ENCODE data around the gene LMCD1.
"Not testable (repeated sequence)": the region's sequence is repeated elsewhere in the genome, so short reads cannot be mapped to it uniquely, and the experiment has no call there.

Gene LMCD1

DNA sequence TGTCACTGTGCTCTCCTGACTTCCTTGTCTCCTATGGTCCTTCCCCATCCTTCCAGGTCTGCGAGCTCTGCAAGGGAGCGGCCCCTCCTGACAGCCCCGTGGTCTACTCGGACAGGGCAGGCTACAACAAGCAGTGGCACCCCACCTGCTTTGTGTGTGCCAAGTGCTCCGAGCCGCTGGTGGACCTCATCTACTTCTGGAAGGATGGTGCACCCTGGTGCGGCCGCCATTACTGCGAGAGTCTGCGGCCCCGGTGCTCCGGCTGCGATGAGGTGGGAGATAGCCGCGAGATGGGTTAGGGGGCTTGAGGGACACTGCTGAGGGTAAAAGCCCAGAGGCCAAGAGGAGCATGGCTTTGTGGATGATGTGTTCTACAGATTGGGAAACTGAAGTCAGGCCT, 63.8 kb downstream of the LMCD1 start:
- no peak for DNase-seq

DNA sequence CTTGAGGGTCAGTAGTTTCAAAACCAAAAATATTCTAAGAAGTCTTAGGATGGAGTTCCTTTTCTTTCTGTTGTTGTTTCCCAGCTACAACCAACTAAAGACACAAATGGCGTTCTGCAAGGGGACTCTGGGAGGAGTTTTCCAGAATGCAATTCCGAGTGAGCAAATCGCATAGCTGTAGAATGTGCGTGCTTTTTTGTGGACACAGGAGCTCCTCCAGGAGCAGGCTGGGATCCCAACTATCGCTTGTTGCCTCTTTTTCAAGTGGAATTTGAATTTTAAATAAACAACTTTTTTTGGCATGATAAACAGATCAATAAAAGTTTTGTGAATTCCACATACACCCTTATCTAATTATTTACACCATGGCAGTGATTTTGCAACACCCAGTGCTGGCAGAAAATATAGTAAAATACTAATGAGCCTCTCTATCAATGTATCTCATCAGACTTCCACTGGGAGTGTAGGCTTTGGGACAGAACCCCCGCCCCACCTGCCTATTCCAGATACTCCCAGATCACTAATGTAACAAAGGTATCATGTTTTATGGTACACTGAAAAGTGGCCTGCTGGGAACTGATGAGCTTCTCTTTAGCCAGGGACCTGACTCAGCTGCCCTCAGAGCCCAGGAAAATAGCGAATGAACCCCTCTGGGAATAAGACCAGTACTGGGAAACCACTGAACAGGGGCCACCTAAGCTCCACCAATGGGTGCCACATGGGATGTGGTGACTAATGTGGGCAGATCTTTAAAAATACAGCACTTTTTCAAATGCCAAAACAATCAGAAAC, 66.4 kb downstream of the LMCD1 start:
- DNase-seq = no peak

DNA sequence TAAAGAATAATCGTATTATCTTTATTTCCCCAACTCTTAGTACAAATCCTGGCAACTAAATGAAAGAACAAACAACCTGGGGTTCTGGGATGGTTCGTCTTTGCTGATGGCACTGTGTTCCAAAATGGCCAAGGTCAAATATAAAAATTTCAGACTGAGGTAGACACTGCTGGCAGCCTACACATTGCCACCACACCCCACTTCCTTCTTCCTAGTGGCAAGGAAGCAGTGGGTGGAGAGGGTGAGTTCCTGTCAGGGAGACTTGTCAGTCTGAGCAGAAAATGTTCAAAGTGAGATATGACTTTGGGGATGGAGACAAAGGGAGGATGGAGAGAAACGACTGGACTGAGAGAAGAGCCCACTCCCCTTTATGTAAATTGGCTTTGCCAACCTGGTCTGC, 69.6 kb downstream of the LMCD1 start:
- DNase-seq = no peak

DNA sequence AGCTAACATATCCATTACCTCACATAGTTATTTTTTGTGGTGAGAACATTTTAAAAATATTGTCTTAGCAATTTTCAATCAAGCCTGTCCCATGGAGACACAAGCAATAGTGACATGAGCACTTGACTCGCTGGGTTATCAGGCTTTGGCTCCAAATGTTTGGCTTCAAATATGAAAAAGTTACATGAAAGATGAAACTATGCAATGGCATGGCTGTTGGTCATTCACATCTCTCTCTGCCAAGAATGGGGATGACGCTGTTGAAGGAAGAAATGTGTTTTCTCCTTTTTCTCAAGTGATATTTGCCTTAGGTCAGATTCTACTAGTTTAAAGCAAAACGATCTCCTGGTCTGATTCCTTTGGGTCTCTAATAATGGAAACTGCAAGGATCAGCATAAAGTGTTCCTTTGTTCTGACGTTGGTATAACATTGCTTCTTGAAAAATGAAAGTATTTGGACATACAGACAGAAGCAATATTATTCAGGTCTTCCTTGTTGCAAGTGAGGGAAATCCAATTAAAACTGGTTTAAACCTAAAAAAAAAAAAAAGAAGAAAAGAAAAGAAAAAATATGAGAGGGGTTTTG, 71.8 kb downstream of the LMCD1 start:
- no peak for DNase-seq

DNA sequence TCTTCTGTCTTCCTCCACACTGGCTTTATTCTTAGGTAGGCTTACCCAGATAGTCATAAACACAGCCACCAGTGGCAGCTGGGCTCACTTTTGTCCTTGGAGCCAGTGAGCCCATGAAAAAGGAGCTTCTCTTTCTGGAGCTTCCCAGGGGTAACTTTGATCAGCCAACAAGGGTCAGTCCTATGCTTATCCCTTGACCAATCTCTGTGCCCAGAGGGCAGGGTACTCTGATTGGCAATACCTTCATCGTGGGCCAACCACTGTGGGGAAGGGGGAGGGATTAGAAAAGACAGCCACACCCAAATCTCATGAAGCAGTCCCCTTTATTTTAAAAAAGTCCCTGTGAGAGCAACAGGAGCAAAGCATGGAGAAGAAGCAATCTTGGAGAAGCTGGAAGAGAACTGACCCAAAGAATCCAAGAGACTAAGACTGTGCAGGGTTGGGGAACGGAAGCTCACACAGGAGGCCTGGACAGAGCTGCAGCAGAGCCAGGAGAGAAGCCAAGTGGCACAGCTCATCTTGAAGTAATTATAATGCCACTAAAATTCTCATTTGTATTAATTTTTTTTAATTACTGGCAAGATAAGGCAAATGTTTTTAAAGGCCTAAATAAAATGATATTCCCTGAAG, 72.5 kb downstream of the LMCD1 start:
- DNase-seq = no peak

DNA sequence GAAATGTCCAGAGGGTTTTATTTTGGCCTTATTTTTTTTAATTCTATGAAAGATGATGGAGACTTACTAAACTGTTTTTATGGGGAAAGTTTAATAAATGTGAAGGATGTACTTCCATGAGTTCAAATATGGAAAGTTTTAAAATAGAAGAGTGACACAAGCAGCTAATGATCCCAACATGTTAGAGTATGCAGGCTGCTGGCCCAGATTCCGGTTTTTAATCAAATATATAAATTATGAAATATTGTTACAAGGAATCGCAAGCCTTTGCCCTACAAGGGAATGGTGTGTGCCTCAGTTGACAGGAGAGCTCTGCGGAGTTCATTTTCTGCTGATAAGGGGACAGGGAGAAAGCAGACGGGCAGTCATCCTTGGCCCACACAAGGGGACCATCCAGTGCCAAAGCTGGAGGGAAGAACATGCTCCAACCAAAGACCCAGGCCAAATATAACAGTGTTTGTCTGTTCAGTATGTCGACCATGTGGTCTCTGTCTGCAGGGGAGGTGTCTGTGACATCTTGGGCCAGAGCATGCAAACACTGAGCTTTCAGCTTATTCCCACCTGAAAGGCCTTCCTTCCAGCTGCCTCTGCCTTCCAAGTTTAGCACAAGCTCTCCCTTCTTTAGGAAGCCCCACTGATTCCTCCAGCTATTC, 73.2 kb downstream of the LMCD1 start:
- no peak for DNase-seq

DNA sequence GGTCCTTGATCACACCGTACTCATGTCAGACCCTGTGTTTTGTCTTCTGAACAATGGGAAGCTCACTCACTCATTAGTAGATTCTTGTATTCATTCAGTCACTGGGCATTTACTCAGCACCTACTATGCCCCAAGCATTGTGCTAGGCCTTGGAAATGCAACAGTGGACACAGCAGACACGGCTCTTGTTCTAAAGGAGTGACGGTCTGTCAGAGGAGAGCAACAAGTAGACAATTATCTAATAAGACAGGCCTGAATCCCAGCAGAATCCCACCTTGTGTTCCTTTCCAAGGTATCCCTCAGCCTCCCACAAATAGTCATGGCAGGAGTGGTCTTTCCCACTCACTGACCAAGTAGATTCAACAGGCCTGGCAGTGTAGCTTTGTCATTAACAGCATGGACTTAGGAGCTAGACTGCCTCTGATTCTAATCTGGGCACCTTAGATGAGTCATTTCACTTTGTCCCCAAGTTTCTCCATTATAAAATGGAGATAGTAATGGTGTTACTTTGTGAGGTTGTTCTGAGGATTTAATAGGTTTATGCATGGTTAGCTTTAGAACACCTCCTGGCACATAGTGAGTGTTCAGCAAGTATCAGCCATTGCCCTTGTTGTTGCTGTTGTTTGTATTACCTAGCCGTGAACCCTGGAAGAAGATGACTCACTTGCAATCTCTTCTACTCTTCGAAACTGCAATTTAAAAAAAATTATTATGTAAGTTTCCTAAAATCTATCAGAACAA, 73.9 kb downstream of the LMCD1 start:
- DNase-seq = no peak

DNA sequence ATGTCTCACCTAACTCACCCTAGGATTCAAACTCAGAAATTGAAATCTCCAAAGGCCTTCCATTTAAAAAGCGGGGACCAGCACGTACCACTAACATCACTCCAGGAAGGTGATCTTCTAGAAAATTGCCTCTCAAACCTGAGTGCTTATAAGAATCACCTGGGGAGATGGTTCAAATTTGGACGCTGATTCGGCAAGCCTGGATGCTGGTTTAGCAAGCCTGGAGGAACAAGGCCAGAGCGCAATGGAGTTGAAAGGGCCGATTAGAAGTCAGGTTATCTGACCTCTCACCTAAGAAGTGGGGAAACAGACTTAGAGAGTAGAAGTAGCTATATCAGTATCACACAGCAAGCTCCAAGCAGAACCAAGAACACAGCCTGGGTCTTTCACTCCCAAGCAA, 74.8 kb downstream of the LMCD1 start:
- no peak for DNase-seq

DNA sequence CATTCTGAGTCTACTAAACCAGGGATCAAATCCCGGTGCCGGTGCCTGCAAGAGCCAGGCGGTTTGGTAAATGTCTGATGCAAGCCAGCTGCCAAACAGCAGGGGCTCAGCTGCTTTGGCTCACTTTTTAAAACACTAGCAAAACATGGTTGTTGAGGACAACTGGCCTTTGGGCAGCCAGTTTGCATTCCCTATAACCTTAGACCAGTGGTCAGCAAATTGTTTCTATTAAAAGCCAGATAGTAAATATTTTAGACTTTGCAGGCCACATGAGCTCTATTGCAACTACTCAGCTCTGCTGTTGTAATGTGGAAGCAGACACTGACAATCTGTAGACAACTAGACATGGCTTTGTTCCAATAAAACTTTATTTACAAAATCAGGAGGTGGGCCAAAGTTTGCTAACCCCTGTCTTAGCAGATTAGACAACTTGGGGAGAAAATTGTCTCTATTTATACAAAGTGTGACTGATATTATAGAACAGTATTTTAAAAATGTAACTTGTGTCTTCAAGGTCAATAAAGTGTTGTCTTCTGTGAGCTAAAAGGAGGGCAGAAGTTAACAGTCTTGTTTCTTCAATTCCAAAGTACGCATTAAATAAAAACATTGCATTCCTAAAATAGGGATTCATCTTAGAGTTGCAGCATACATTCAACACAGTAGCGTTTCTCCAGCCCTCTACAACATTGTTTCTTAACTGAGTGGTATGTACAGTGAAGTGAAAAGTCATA, 75.4 kb downstream of the LMCD1 start:
- no peak for DNase-seq

DNA sequence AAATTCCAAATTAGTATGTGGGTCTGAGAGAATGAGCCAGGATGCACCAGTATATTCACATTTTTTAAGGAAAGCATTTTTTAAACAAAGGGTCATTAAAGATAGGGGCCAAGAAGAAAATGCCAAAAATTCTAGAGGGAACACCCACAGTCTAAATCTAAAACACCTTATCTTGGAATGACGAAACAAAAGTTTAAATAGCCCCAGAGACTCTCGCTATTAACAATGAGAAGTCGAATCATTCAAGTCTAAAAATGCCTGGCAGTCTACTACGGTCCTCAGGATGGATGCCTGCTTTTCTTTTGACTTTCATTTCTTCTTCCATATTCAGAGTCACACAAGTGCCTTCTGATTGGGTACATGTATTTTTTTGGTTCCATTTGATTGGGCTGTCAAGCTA, 76.7 kb downstream of the LMCD1 start:
- DNase-seq = no peak

DNA sequence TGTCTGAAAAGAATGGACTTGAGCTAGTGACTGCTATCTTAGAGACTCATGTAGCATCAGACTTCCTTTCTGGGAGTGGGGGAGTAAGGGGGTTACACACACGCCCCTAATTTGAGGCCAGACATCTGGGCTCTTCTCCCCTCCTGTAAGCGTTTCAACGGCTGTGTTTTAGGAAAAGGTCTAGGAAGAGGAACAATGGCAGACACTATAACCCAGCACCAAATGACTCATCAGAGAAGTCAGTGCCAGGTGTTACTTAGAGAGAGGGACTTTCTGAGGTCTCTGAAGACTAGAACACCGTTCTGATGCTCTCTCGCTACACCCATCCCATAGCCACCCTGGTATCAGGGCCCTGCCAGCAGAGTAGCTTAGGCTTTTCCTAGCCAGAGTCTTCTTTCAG, 77.5 kb downstream of the LMCD1 start:
- DNase-seq = no peak

DNA sequence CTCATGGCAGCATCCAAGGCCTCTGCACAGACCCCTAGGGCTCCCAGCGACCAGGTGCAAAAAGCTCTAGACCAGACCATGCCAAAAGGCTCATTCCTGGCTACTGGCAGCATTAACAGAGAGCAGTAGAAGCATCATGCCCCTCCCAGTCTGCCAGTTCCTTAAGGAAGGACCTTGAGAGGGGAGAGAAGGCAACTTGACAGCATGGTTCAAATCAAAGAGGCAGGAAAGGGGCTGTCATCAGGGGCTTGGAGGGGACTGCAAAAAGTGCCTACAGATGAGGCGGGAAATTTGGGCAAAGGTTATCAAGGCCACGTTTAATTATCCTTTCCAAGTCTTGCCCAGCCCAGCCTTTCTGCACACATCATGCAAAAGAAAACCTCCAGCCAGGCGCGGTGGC, 78.3 kb downstream of the LMCD1 start:
- no peak for DNase-seq

DNA sequence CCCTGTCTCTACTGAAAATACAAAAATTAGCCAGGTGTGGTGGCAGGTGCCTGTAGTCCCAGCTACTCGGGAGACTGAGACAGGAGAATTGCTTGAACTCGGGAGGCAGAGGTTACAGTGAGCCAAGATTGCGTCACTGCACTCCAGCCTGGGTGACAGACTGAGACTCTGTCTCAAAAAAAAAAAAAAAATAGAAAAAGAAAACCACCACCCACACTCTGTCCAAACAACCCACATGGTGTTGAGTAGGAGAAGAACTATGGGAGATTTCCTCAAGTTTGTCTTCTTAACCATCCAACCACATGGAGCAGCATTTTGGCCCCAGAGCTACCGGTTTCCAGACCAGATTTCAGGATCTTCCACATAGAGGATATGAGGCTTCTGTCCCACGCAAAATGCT, 78.8 kb downstream of the LMCD1 start:
- DNase-seq = not testable (repeated sequence)

DNA sequence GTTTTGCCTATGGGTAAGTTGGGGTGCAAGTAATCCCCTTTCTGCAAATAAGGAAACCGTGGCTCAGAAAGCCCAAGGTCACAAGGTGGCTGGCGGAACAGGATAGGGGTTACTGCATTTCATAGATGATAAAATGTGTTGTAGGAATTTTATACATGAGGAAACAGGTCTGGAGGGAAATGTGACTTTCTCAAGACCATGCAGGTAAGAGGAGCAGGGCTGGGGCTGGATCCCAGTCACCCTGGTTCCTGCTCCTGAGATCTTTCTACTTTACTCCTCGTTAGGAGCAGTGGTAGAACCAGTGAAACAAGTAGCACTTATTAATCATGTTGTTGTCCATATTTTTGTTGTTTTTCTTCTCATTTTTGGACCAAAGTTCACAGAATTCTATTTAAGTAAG, 79.8 kb downstream of the LMCD1 start:
- no peak for DNase-seq

DNA sequence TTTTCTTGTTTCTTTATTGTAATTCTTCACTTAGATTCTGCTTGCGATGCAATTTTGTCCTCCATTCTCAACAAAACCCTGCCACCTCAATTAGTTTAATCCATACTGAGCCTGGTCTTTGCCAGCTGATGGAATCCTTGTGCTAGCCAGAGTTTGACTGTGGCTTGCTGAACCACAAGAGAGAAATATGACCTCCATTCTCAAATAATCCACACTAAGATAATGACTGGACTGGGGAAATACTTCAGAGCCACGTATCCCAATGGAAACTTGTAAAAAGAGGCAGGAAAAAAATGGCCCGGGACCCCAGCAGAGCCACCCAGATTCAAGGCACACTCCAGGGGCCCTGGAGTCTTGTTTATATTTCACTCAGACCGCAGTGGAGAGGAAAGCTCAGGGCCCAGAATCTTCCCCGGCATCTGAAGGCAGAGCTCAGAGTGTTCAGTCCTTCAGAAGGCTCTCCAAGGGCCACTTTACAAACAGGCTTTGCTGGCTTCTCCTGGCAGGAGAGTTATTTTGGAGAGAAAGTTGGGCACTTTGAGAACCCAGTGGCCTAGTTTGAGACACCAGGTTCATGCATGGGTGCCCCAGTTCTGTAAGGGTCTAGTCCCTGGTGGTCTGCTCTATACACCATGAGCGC, 80.3 kb downstream of the LMCD1 start:
- no peak for DNase-seq

DNA sequence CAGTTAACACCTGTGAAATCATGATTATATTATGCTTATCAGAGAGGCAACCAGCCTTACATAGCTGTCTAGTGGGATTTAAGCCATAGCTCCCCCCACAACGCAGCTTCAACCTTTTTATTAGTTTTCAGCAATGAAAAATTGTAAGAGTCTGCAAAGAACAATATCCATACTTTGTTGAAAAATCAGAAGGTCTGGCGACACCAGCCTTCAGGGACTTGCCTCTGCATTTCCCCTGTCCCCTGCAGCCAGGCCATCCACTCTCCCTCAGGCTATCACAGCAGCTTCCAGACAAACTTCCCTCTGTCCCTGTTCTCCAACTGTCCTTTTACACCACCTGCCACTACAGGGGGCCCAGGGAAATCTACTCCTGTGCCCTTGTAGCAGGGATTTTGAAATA, 83.0 kb downstream of the LMCD1 start:
- no peak for DNase-seq

DNA sequence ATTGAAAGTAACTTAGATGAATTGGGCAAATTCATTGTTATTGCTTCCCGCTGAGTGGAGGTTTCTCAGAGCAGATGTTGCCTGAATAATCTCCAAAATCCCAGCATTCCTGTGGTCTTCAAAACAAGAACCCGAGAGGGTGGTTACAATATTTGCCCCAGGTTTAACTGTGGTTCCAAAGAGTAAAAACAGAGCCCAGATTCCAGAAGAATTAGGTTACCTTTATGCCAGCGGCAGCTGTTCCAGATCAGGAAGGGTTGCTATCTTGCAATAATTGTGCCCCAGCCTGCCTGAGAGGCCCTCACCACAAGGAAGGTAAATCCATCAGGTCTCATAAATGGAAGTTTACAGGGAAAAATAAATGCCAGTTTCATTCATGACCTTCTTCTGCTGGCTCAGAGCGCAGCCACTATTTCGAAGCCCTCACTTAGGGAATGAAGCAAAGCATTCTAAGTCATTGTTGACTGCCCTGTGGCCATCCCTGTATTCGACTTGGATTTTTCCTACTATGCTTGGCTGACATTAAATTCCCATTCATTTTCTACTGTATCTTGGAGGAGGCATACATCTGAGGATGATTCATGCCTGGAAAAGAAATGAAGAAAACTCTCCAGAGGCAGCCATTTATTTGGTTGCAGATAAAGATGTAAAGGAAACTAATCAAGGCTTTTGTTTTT, 88.4 kb downstream of the LMCD1 start:
- DNase-seq = no peak

DNA sequence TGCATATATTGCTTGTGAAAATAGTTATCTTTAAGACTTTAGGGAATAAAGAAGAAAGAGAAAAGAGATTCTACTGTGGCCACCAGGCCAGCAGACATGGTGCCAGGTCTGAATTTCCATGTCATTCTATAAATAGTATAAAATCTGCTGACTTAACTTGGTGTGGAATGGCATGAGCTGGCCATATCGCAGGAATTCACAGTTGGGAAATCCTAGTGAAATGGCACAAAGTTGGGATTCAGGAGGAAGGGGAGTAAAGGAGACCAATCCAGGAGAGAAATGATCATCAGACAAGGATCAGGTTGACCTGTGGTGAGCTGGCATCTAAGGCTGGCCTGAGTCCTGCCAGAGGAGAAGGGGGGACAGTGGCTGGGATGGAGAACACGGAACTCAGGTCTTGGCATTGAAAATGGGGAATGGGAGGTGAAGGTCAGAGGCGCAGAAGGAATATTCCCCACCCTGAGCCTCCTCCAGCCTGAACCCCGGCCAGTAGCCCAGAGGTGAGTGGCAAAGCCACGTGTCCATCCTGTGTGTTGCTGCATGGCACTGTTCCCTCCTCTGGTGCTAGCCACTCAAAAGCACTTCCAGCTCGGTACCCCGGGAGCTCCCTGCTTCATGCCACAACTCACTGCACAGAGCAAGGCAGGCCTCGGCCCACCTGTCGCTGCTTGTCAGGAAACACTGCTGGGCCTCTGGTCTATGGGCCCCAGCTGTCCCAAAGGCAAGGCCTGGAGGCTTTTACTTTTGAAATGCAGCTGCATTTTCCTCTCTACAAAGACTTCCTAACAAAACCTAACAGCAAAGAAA, 91.6 kb downstream of the LMCD1 start:
- DNase-seq = no peak

DNA sequence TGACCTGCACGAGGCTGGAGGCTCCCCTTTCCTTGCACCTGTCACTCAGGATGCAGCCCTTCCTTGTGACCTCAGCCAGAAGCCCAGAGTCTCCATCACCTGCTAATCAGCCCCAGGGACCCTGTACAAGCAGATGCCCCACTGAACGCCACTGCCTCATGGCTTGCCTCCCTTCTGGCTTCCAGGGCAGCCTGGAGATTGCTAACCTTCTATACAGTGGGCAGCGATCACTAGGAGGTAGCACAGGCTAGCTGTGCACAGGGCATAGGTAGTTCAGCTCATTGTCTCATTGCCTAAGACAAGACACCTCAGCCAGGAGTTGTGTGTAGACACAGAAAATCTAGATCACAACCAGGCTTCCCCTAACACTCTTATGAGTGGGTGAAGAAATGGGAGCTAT, 93.6 kb downstream of the LMCD1 start:
- DNase-seq = no peak

DNA sequence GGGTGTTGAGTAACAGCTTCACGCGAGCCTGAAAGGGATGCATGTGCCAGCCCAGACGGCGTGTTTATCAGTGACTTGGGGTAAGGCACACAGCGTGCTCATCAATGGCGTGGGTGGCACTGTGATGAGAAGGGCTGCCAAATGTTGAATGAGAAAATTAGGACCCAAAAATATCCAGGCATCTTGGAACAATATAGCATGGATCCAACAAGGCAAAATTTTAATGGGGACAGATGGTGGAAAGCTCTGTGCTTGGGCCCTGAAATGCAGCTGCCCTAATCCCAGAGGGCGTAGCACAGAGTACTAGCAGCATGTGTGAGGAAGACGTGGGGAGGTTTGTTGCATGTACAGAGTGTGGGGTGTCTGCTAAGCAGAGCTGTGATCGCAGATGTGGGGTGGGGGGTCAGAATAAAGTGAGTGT, 94.1 kb downstream of the LMCD1 start:
- DNase-seq = no peak
